RWPE2 (cell line): ENCODE measurements around the gene HOXD3.

Source experiments
- ATAC-seq: fragments of 200-7000 bp; cut with Tn5 transposase; 3 replicates; pipeline ENCODE4 v1.9.1; 2021; ENCODE audit warnings: low read depth
- DNase-seq: peaks from one replicate; pipeline ENCODE4 v3.0.0-alpha.2; 2020; ENCODE audit warnings: low spot score
- H3K27ac ChIP-seq: fragments of 450-650 bp; 2 replicates; pipeline ENCODE4 v1.5.1; 2017; ENCODE audit warnings: mild to moderate bottlenecking; ENCODE audit not compliant: poor library complexity, severe bottlenecking
- H3K27me3 ChIP-seq: fragments of 250-450 bp; sonication (Bioruptor Pico); 2 replicates; pipeline ENCODE4 v1.5.1; 2021; ENCODE audit warnings: mild to moderate bottlenecking, moderate library complexity; ENCODE audit not compliant: insufficient read depth, poor library complexity, severe bottlenecking
- H3K36me3 ChIP-seq: fragments of 250-450 bp; sonication (Bioruptor Pico); 2 replicates; pipeline ENCODE4 v1.5.1; 2020; ENCODE audit warnings: low read depth, mild to moderate bottlenecking, moderate library complexity
- H3K4me1 ChIP-seq: fragments of 250-450 bp; sonication (Bioruptor Pico); 2 replicates; pipeline ENCODE4 v1.5.1; 2021; ENCODE audit warnings: mild to moderate bottlenecking, moderate library complexity; ENCODE audit not compliant: insufficient read depth, poor library complexity, severe bottlenecking
- H3K4me3 ChIP-seq: fragments of 250-450 bp; sonication (Bioruptor Pico); 2 replicates; pipeline ENCODE4 v1.5.1; 2021; ENCODE audit warnings: mild to moderate bottlenecking, moderate library complexity; ENCODE audit not compliant: severe bottlenecking
- H3K9me3 ChIP-seq: fragments of 250-450 bp; sonication (Bioruptor Pico); 2 replicates; pipeline ENCODE4 v1.5.1; 2021; ENCODE audit warnings: mild to moderate bottlenecking, moderate library complexity; ENCODE audit not compliant: severe bottlenecking
- TF ChIP-seq, protein P1 (sequence below): fragments of 450-650 bp; IDR thresholded peaks from one replicate; pipeline ENCODE4 v1.5.1; 2017; ENCODE audit warnings: mild to moderate bottlenecking, moderate library complexity; ENCODE audit not compliant: poor library complexity, severe bottlenecking

Gene HOXD3

DNA sequence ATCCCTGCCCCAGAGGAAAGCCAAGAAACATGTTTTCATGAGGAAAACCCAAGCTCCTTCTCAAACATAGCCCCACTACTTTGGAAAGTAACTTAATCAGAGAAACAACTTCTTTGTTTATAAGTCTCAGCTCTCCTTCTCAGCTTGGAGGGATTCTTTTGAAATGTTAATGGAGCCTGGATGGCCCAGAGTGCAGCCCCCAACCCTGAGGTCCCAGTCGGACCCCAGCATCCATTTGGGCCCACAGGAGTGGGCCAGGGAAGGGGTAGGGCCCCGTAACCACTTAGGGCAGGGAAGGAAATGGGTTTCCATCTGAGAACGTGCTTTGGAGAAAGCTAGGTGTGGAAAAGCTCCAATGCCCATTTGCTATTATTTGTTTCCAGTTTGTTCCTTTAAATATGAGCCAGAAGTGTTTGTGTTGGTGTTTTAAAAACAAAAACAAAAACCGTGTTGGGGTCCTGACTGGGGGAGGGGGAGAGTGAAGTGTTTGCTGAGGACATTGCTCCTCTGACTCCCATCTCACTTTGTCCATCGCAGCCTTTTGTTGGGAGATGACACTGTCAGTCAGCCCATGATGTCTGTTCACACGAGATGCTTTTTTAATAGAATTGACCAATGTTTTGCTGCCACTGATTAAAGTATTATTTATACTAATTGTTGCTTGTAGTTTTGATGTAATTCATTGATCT is 1.6 kb upstream of the HOXD3 start:
- Histone ChIP-seq H3K4me1 (no peaks in the 10 kb centered on the region), H3K4me3 (no peak overlapping the region), H3K27ac (no peak overlapping the region), H3K36me3 (no peaks in the 10 kb centered on the region), H3K27me3 (peaks cover 23% of the 10 kb centered on the region), H3K9me3 (no peaks in the 10 kb centered on the region)
- ATAC-seq (no peak), DNase-seq (no peak)
- TF ChIP-seq, protein P1, sequence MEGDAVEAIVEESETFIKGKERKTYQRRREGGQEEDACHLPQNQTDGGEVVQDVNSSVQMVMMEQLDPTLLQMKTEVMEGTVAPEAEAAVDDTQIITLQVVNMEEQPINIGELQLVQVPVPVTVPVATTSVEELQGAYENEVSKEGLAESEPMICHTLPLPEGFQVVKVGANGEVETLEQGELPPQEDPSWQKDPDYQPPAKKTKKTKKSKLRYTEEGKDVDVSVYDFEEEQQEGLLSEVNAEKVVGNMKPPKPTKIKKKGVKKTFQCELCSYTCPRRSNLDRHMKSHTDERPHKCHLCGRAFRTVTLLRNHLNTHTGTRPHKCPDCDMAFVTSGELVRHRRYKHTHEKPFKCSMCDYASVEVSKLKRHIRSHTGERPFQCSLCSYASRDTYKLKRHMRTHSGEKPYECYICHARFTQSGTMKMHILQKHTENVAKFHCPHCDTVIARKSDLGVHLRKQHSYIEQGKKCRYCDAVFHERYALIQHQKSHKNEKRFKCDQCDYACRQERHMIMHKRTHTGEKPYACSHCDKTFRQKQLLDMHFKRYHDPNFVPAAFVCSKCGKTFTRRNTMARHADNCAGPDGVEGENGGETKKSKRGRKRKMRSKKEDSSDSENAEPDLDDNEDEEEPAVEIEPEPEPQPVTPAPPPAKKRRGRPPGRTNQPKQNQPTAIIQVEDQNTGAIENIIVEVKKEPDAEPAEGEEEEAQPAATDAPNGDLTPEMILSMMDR = no peak

DNA sequence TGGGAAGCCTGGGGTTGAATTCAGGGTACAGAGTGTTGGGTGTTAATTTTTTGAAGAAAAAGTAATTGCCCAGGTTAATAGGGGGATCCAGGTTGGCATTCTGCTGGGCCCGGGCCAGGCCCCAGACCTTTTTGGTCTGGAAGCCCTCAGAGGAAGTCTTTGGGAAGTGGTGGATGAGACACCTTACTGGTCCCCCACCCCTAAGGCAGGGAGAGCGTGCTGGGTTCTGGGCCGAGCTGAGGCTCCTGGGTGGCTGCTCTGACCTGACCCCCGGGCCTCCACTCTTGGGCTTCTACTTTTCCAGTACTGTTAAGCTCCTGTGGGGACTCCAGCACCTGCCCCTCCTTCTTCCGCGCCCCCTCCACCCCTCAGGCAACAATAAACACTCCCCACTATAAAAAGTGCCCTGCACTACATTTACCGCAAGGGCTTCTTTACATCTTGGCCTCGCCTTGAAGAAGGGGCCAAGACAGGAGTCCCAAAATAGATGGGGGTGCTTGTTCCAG is 753 bp upstream of the HOXD3 start:
- Histone ChIP-seq H3K27me3 (peaks cover 31% of the 10 kb centered on the region), H3K4me3 (no peak overlapping the region)

DNA sequence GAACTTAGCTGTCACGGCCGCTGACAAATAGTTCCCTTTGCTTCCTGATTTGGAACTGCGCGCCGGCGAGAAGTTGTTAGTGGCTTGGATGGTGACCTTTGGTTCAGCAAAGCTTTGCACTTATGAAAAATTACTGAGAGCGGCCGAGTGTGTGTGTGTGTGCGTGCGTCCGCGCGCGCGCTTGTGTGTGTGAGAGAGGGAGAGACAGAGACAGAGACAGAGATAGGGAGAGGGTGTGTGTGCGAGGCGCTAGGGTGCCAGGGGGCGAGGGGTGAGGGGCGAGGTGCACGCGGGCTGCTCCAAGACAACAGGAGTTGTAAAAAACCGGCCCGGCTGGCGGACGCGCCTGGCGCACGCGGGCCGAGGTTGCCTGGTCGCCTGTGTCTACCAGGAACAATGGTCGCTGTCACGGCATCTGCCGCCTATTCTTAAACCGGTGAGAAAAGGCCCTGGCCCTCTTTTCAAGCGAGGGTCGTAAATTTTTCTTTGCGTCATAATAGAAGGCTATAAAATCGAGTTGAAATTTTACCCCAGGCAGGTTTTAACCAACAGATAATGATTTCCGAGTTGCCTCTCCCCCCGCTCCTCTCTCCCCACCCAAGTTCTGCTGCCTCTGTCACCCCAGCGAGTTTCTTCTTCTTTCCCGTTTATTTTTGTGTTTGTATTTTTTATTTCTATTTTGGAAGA is 535 bp downstream of the HOXD3 start:
- no peaks in the 10 kb centered on the region for H3K36me3 ChIP-seq
- peak overlapping the region; percentile 13 for H3K4me3 ChIP-seq
- TF ChIP-seq, protein P1 = no peak
- H3K9me3 ChIP-seq = no peaks in the 10 kb centered on the region
- H3K27ac ChIP-seq = no peak overlapping the region
- H3K4me1 ChIP-seq = no peaks in the 10 kb centered on the region
- DNase-seq (no peak), ATAC-seq (no peak)
- peaks cover 44% of the 10 kb centered on the region for H3K27me3 ChIP-seq

More for the DNA sequence above, 753 bp upstream of the HOXD3 start:
- TF ChIP-seq, protein P1 = no peak
- Histone ChIP-seq H3K9me3 (no peaks in the 10 kb centered on the region), H3K36me3 (no peaks in the 10 kb centered on the region), H3K27ac (no peak overlapping the region), H3K4me1 (no peaks in the 10 kb centered on the region)
- ATAC-seq (no peak), DNase-seq (no peak)

DNA sequence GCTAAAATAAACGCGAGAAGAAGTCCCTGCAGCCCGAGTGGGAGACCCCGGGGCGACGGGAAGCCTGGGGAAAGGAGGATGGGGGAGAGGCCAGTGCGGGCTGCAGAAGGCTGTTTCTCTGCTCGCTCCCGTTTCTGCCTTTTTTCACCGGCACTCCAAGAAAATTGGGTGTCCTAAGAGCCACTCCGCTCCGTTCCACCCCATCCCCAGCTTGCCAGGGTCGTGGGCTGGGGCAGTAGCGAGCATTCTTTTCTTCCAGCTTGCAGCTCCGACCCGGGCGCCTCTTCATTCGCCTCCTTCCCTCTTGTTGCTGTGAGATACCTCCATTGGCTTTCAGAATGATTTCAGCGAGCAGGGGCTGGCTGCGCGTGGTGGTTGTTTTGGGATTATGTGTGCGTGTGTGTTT is 1.1 kb downstream of the HOXD3 start:
- no peaks in the 10 kb centered on the region for H3K9me3 ChIP-seq

More for the DNA sequence above, 1.1 kb downstream of the HOXD3 start:
- ATAC-seq (no peak), DNase-seq (no peak)
- Histone ChIP-seq H3K4me1 (no peaks in the 10 kb centered on the region), H3K36me3 (no peaks in the 10 kb centered on the region), H3K27me3 (peaks cover 49% of the 10 kb centered on the region), H3K4me3 (no peak overlapping the region), H3K27ac (no peak overlapping the region)
- TF ChIP-seq, protein P1 = no peak
